Adrenal gland (tissue), 12 donors: ENCODE measurements around the gene ASMTL. TPM values are rescaled to one million over a fixed set of nuclear protein-coding genes. Genes with fewer than 3 reads are reported as not detected.

ENCODE experiments used
- DNase-seq, 7 donors: peaks; one replicate each; pipeline ENCODE4 v3.0.0-alpha.2; 2019 to 2020
- H3K27ac ChIP-seq, 5 donors: fragments of 200-600 bp; sonication (generic) in 4 of 5; 1 replicate in 3 of 5; 2 replicates in 2 of 5; pipeline versions ENCODE4 v1.5.1 to v1.8.0; 2016 to 2020; ENCODE audit warnings: mild to moderate bottlenecking in 1 of 5
- H3K27me3 ChIP-seq: fragments of 200-600 bp; 2 replicates; pipeline ENCODE4 v1.8.0; 2021
- H3K36me3 ChIP-seq, 2 donors: fragments of 200-600 bp; replicated peaks in 1 of 2; 1 replicate in 1 of 2; 2 replicates in 1 of 2; pipeline versions ENCODE4 v1.5.1 to v1.8.0; 2018 to 2022
- H3K4me1 ChIP-seq, 2 donors: fragments of 200-600 bp; replicated peaks in 1 of 2; 1 replicate in 1 of 2; 2 replicates in 1 of 2; pipeline versions ENCODE4 v1.5.1 to v1.8.0; 2018 to 2021
- H3K4me3 ChIP-seq, 4 donors: fragments of 200-600 bp; sonication (generic) in 3 of 4; one replicate each; pipeline ENCODE4 v1.5.1; 2016 to 2018
- H3K9me3 ChIP-seq, 3 donors: fragments of 200-600 bp; sonication (generic) in 1 of 3; replicated peaks in 1 of 3; 1 replicate in 2 of 3; 2 replicates in 1 of 3; pipeline versions ENCODE4 v1.5.1 to v1.8.0; 2016 to 2021
- CTCF ChIP-seq, 6 experiments: fragments of 450-650 bp in 4 of 6; fragments of 200-600 bp in 2 of 6; sonication (generic) in 1 of 6; IDR thresholded peaks; 1 replicate in 5 of 6; 2 replicates in 1 of 6; pipeline versions ENCODE4 v1.5.1 to v1.8.0; 2016 to 2021; ENCODE audit warnings: antibody characterized with exemption in 6 of 6, mild to moderate bottlenecking in 2 of 6, moderate library complexity in 1 of 6
- POLR2A ChIP-seq, 2 donors: fragments of 450-650 bp; IDR thresholded peaks; one replicate each; pipeline ENCODE4 v1.6.1; 2017; ENCODE audit warnings: antibody characterized with exemption in 2 of 2, mild to moderate bottlenecking in 2 of 2, moderate library complexity in 1 of 2
- WGBS, 4 donors: extraction: QIAGEN DNeasy Blood & Tissue Kit in 2 of 4; methylation state at CpG; one replicate each; pipeline versions ENCODE4 v1.1.5 to v1.1.7; 2013 to 2017; 5-methylcytosine and 5-hydroxymethylcytosine counted together
- intact Hi-C, 2 donors: fragments of 100-400 bp; cut with DNase I; formaldehyde crosslinking; loops; one replicate each; pipeline versions ENCODE4 v1.14.1 to v1.15.0; 2022 to 2023
- polyA plus RNA-seq, 3 donors: library from polyadenylated mRNA; stranded (reverse); fragments of 200-250 nt in 2 of 3; fragments of 350-450 nt in 1 of 3; fragmentation: Illumina TruSeq in 1 of 3; extraction: RNeasy Lipid Tissue Mini Kit (QIAGEN cat#74804) in 1 of 3; gene quantifications; one replicate each; pipeline ENCODE4 v1.2.3, GENCODE V29; 2013 to 2014
- total RNA-seq, 9 donors: library from RNA; depleted of rRNA in 4 of 9; stranded (reverse); fragments of >200 nt in 4 of 9; fragments of 120-200 nt in 1 of 9; fragmentation: NEBNext Ultra II Directional in 1 of 9; extraction: Animal tissue kit (Norgen Biotek cat#: 25700) in 1 of 9; gene quantifications; one replicate each; pipeline versions ENCODE4 v1.1.0 to v1.2.4, GENCODE V29; 2013 to 2023
- donor health status: healthy with polysubstance abuse.
- donor health status: Bipolar disorder and iron deficiency.
- donor health status: DM: yes; HTN: yes; CAD: no.
- donor health status: DM: no; HTN: no; CAD: no.
- donor health status: DM: no; HTN: no; CAD: no.
- donor health status: DM: yes; HTN: yes; CAD: no.

ASMTL gene
- total and polyA plus RNA-seq, 12 donors: 7.9 to 35.5 (median 30.9) TPM

GRCh38 chrX:1500701-1501624, 48.3 kb upstream of the ASMTL start:
- H3K27ac ChIP-seq: peak overlapping the region in 2 of 5 donors; percentile 23 to 75
- H3K9me3 ChIP-seq: no peaks in the 10 kb centered on the region
- H3K4me1 ChIP-seq: peaks cover 4 to 5% of the 10 kb centered on the region in 2 donors
- TF ChIP-seq POLR2A (IDR thresholded peaks at IDR 0.05) (no peak), CTCF (IDR thresholded peaks at IDR 0.05) (no peak)
- WGBS, 4 donors: 69 to 79% (median 76%) methylated on average over 12 to 23 of the region's 23 CpGs
- no peaks in the 10 kb centered on the region for H3K27me3 ChIP-seq
- H3K36me3 ChIP-seq: no peaks in the 10 kb centered on the region
- no peak for DNase-seq
- no peak overlapping the region for H3K4me3 ChIP-seq
- intact Hi-C loops: no loop called here

- TF ChIP-seq CTCF (IDR thresholded peaks at IDR 0.05) (no peak), POLR2A (IDR thresholded peaks at IDR 0.05) (no peak)
- Histone ChIP-seq H3K36me3 (no peaks in the 10 kb centered on the region), H3K27ac (no peak overlapping the region), H3K4me1 (peaks cover 0 to 9% of the 10 kb centered on the region in 2 donors), H3K4me3 (no peak overlapping the region), H3K9me3 (no peaks in the 10 kb centered on the region), H3K27me3 (no peaks in the 10 kb centered on the region)
- 81 to 89% (median 83%) methylated on average over 9 to 12 of the region's 12 CpGs for WGBS, 4 donors
- intact Hi-C loops: no loop called here
- no peak for DNase-seq
These were observed 43.4 kb upstream of the ASMTL start for GRCh38 chrX:1496076-1496475.

- no peak for TF ChIP-seq POLR2A (IDR thresholded peaks at IDR 0.05)
- TF ChIP-seq CTCF (IDR thresholded peaks at IDR 0.05): no peak
- H3K4me1 ChIP-seq: peaks cover 0 to 9% of the 10 kb centered on the region in 2 donors
- H3K27ac ChIP-seq: peak overlapping the region in 1 of 5 donors; percentile 29
- WGBS, 4 donors: 30 to 39% (median 38%) methylated on average over 9 to 15 of the region's 15 CpGs
- no peaks in the 10 kb centered on the region for H3K27me3 ChIP-seq
- intact Hi-C loops: no loop called here
- DNase-seq: peak in 2 of 7 donors; percentile 24 to 34
- no peaks in the 10 kb centered on the region for H3K36me3 ChIP-seq
- no peaks in the 10 kb centered on the region for H3K9me3 ChIP-seq
- H3K4me3 ChIP-seq: no peak overlapping the region
These were observed 41.3 kb upstream of the ASMTL start for GRCh38 chrX:1493877-1494510.

- Histone ChIP-seq H3K4me1 (peaks cover 0 to 9% of the 10 kb centered on the region in 2 donors), H3K4me3 (no peak overlapping the region), H3K9me3 (no peaks in the 10 kb centered on the region), H3K36me3 (no peaks in the 10 kb centered on the region), H3K27ac (peak overlapping the region in 1 of 5 donors; percentile 29), H3K27me3 (no peaks in the 10 kb centered on the region)
- TF ChIP-seq CTCF (IDR thresholded peaks at IDR 0.05) (no peak), POLR2A (IDR thresholded peaks at IDR 0.05) (no peak)
- WGBS, 4 donors: 38 to 53% (median 48%) methylated on average over 11 to 16 of the region's 16 CpGs
- no peak for DNase-seq
- intact Hi-C loops: no loop called here
These were observed 40.7 kb upstream of the ASMTL start for GRCh38 chrX:1493412-1493811.
